Endothelial cell of umbilical vein (primary cell): ENCODE results near the gene LYRM4. TPM values are rescaled to one million over a fixed set of nuclear protein-coding genes. Genes with fewer than 3 reads are reported as not detected.

Experiments used
- BruUV-seq: library from RNA; stranded (reverse); fragments of 400-500 nt; replicated peaks from 2 replicates; lab custom pipeline; 2021; lab: Mats Ljungman, UMichigan
- CTCF ChIA-PET: fragments of 300-600, 350-600 bp; sonication (Branson Sonifier 250); formaldehyde crosslinking; loops from one replicate; lab custom pipeline; 2021; ENCODE audit warnings: antibody characterized with exemption, inconsistent platforms; lab: Charles Lee
- POLR2A ChIA-PET: fragments of 300-600, 350-600 bp; sonication (Branson Sonifier 250); formaldehyde crosslinking; loops from one replicate; lab custom pipeline; 2021; ENCODE audit warnings: antibody characterized with exemption, inconsistent platforms; lab: Charles Lee
- DNase-seq: peaks from one replicate; pipeline ENCODE4 v3.0.0-alpha.2; 2011; ENCODE audit warnings: low read depth, low spot score
- FAIRE-seq: peaks from 2 replicates; lab custom pipeline; 2011; peaks lifted over from hg19 to GRCh38; lab: Jason Lieb, UNC
- H2AFZ ChIP-seq: 2 replicates; pipeline ENCODE4 v1.6.0; 2012; ENCODE audit warnings: low read depth, low read length, control low read depth, inconsistent platforms
- H3K27ac ChIP-seq: 2 replicates; pipeline ENCODE4 v1.5.1; 2011; ENCODE audit warnings: low read depth, mild to moderate bottlenecking, control low read depth, low read length, moderate library complexity; ENCODE audit not compliant: insufficient read depth
- H3K27me3 ChIP-seq, 2 experiments: 2 replicates each; pipeline versions ENCODE4 v1.6.0 to v1.6.1; 2011; ENCODE audit warnings: low read length in 2 of 2, mixed read lengths in 1 of 2; ENCODE audit not compliant: control insufficient read depth in 2 of 2, insufficient read depth in 2 of 2
- H3K36me3 ChIP-seq, 2 experiments: 2 replicates in 1 of 2; 3 replicates in 1 of 2; pipeline ENCODE4 v1.5.1; 2011; ENCODE audit warnings: low read length in 2 of 2, mild to moderate bottlenecking in 1 of 2, moderate library complexity in 1 of 2; ENCODE audit not compliant: control insufficient read depth in 2 of 2, insufficient read depth in 2 of 2; ENCODE audit errors: extremely low read depth in 1 of 2
- H3K4me1 ChIP-seq: 3 replicates; pipeline ENCODE4 v1.5.1; 2011; ENCODE audit warnings: mild to moderate bottlenecking, low read length; ENCODE audit not compliant: control insufficient read depth, insufficient read depth; ENCODE audit errors: extremely low read depth
- H3K4me2 ChIP-seq: 2 replicates; pipeline ENCODE4 v1.6.1; 2011; ENCODE audit warnings: low read length, control low read depth, mixed read lengths; ENCODE audit not compliant: insufficient read depth
- H3K4me3 ChIP-seq, 3 experiments: fragments of 200-600 bp in 1 of 3; sonication (generic), shearing (Covaris generic) in 1 of 3; replicated peaks in 1 of 3; 2 replicates each; pipeline ENCODE4 v1.5.1; 2011 to 2016; ENCODE audit warnings: control low read depth in 3 of 3, low read length in 3 of 3, mild to moderate bottlenecking in 2 of 3, inconsistent platforms in 1 of 3, low read depth in 1 of 3, moderate library complexity in 1 of 3; ENCODE audit not compliant: insufficient read depth in 1 of 3
- H3K79me2 ChIP-seq: 2 replicates; pipeline ENCODE4 v1.6.0; 2012; ENCODE audit warnings: low read length, inconsistent platforms; ENCODE audit not compliant: control insufficient read depth, insufficient read depth
- H3K9ac ChIP-seq: replicated peaks from 2 replicates; pipeline ENCODE3; 2011; ENCODE audit warnings: low read length, control low read depth; ENCODE audit not compliant: insufficient read depth; ENCODE audit errors: extremely low read depth
- H3K9me1 ChIP-seq: replicated peaks from 3 replicates; pipeline ENCODE4 v1.6.0; 2011; ENCODE audit warnings: mild to moderate bottlenecking, low read length; ENCODE audit not compliant: control insufficient read depth, insufficient read depth; ENCODE audit errors: extremely low read depth
- H3K9me3 ChIP-seq: replicated peaks from 2 replicates; pipeline ENCODE4 v1.5.1; 2012; ENCODE audit warnings: low read length, inconsistent platforms; ENCODE audit not compliant: control insufficient read depth, insufficient read depth
- H4K20me1 ChIP-seq: replicated peaks from 2 replicates; pipeline ENCODE3; 2011; ENCODE audit warnings: mild to moderate bottlenecking, low read length; ENCODE audit not compliant: control insufficient read depth, insufficient read depth; ENCODE audit errors: extremely low read depth
- CTCF ChIP-seq, 2 donors: IDR thresholded peaks; 1 replicate in 1 of 2; 2 replicates in 1 of 2; pipeline ENCODE4 v1.5.1; 2011; ENCODE audit warnings: low read length in 2 of 2, mild to moderate bottlenecking in 2 of 2, moderate library complexity in 2 of 2, control low read depth in 1 of 2, inconsistent platforms in 1 of 2, low read depth in 1 of 2; ENCODE audit not compliant: insufficient read depth in 1 of 2; ENCODE audit errors: extremely low read depth in 1 of 2
- EZH2 ChIP-seq: IDR thresholded peaks from 2 replicates; pipeline ENCODE4 v1.6.1; 2012; ENCODE audit warnings: borderline replicate concordance, low read depth, mild to moderate bottlenecking, moderate library complexity, low read length, inconsistent platforms; ENCODE audit not compliant: severe bottlenecking
- FOS ChIP-seq: IDR thresholded peaks from 2 replicates; pipeline ENCODE4 v1.6.1; 2011; ENCODE audit warnings: mild to moderate bottlenecking, low read length, moderate library complexity, borderline replicate concordance; ENCODE audit not compliant: insufficient read depth
- GATA2 ChIP-seq: IDR thresholded peaks from 2 replicates; pipeline ENCODE4 v1.7.0; 2011; ENCODE audit warnings: low read depth, mild to moderate bottlenecking, moderate library complexity, mixed read lengths, low read length; ENCODE audit not compliant: insufficient read length, insufficient read depth
- JUN ChIP-seq: IDR thresholded peaks from 2 replicates; pipeline ENCODE4 v1.6.1; 2011; ENCODE audit warnings: borderline replicate concordance, low read depth; ENCODE audit not compliant: insufficient read length, insufficient read depth
- MAX ChIP-seq: IDR thresholded peaks from 2 replicates; pipeline ENCODE4 v1.6.1; 2011; ENCODE audit not compliant: insufficient read depth, insufficient read length
- MYC ChIP-seq: IDR thresholded peaks from one replicate; pipeline ENCODE4 v1.6.1; 2011; ENCODE audit warnings: mild to moderate bottlenecking, low read depth, low read length
- POLR2A ChIP-seq: IDR thresholded peaks from 2 replicates; pipeline ENCODE4 v1.6.1; 2012; ENCODE audit warnings: low read depth, mild to moderate bottlenecking, control low read depth, low read length
- POLR2AphosphoS5 ChIP-seq: IDR thresholded peaks from 2 replicates; pipeline ENCODE4 v1.6.1; 2012; ENCODE audit warnings: low read depth, mild to moderate bottlenecking, control low read depth, low read length, moderate library complexity; ENCODE audit not compliant: insufficient read depth
- dilution Hi-C: fragments of 300-500 bp; cut with MboI; formaldehyde crosslinking; loops from one replicate; pipeline ENCODE4 v1.15.0; 2019; ENCODE audit warnings: low sequenced_read_pairs; ENCODE audit not compliant: extremely low pct_ligation_motif_present
- intact Hi-C: fragments of 100-400 bp; cut with micrococcal nuclease; formaldehyde crosslinking; loops from one replicate; pipeline ENCODE4 v1.10.0; 2022
- polyA plus RNA-seq, 4 experiments: library from polyadenylated mRNA; depleted of rRNA in 3 of 4; stranded (reverse) in 3 of 4; unstranded in 1 of 4; fragments of >200 nt; gene quantifications; 2 replicates each; pipeline versions ENCODE4 v1.2.1 to v1.2.3, GENCODE V29; 2011 to 2012; ENCODE audit warnings: missing spikeins in 1 of 4
- total RNA-seq: library from RNA; stranded (reverse); gene quantifications from 2 replicates; pipeline ENCODE4 v1.2.3, GENCODE V29; 2021

LYRM4 gene
- total and polyA plus RNA-seq, 2 donors (not counting 3 experiments of a cell fraction or from before 2014, with no cell fraction given): 39.5 to 44.0 TPM

GRCh38 chr6:5219011-5219691 is 41.6 kb downstream of the LYRM4 start:
- H3K9me1 ChIP-seq: no peaks in the 10 kb centered on the region
- peak; percentile 55 for FAIRE-seq
- no peak overlapping the region for H3K27ac ChIP-seq
- no peaks in the 10 kb centered on the region for H3K79me2 ChIP-seq
- CTCF ChIA-PET: interaction anchor here (1.0 to 4.0 kb wide), 6 partner anchors 11 to 183 kb away, joined by 3 to 20 read pairs (median 4); no protein-coding TSS in a partner anchor
- DNase-seq: no peak
- no TSS peak for BruUV-seq
- no peaks in the 10 kb centered on the region for H4K20me1 ChIP-seq
- H3K9ac ChIP-seq: no peak overlapping the region
- peaks cover 2 to 4% of the 10 kb centered on the region in 2 experiments for H3K36me3 ChIP-seq
- H3K4me2 ChIP-seq: no peak overlapping the region
- peaks cover 5% of the 10 kb centered on the region for H3K4me1 ChIP-seq
- no peak for TF ChIP-seq POLR2AphosphoS5
- no peak for TF ChIP-seq CTCF (IDR thresholded peaks at IDR 0.05; ENCODE audit: extremely low read depth in 1 of 2, insufficient read depth in 1 of 2, low read depth in 1 of 2, low read length in 2 of 2)
- no peak for TF ChIP-seq GATA2
- no peak for TF ChIP-seq POLR2A
- no peak for TF ChIP-seq JUN
- no peak for TF ChIP-seq MYC
- TF ChIP-seq FOS: no peak
- TF ChIP-seq EZH2: no peak
- no peak for TF ChIP-seq MAX
- H3K27me3 ChIP-seq: no peaks in the 10 kb centered on the region
- no peaks in the 10 kb centered on the region for H3K9me3 ChIP-seq
- dilution Hi-C loops (no loop called here), intact Hi-C loops (no loop called here)
- POLR2A ChIA-PET: interaction anchor here (1.0 kb wide), 1 partner anchor 23 kb away, joined by 3 read pairs; no protein-coding TSS in a partner anchor
- no peak overlapping the region for H2AFZ ChIP-seq
- no peak overlapping the region for H3K4me3 ChIP-seq
